ENCODE data around the gene TULP4.

TULP4 gene

DNA sequence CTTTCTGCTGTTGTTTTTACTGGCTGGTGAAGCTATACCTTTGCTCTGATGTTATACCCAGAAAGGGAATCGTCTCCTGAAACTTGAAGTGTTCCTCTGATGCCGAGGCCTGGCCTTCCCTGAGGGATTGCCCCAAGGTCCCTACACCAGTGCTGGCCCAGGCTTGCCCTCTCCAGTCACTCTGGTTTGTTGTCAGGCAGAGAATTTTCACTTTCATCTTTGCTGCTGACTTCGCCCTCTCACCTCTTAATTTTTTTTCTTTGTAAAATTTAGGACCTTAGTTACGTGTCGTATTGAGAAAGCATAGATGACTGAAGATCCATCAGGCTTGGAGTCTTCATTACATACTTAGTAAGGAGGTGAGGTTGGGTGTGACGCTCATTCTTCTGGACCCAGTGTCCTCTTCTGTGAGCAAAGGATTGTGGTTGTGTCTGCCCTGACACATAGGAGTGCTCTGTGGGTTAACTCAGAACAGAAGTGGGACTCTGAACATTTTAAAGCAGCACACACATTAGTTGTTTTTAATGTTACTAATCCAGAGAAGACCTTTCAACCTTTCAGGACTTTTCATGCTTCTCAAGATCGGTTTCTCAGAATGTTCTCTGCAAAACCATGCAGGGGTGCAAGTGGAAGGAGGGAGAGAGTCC is 45.4 kb downstream of the TULP4 start:
- DNase-seq (ENCODE audit: low read depth in 1 of 2, low spot score in 1 of 2), result no peak

DNA sequence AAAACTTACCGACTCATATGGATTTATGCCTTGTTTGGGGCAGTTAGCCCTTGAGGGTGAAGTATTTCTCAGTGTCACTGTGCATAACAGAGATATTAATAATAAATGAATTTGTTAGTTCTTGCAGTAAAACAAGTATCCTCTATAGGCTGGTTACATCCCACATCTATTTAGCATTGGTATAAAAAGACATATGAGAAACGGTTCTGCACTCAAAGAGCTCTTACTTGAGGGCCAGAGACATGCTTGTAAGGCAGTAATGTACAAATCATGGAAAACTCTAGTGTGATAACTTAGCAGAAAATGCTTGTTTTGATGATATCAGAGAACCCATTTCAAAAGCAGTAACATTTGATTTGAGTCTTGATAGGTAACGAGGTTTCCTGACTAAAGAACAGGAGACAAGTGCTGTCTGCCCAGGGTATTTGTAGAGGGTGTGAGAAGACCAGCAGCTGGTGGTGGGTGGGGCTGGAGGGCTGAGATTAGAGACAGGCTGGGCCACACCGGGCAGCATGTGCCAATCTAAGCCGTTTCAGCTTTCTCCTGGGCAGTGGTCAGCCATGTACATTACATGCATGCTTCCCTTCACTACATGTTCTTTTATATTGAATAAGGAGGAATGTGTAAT is 46.3 kb downstream of the TULP4 start:
- DNase-seq (ENCODE audit: low read depth in 1 of 2, low spot score in 1 of 2), result no peak

DNA sequence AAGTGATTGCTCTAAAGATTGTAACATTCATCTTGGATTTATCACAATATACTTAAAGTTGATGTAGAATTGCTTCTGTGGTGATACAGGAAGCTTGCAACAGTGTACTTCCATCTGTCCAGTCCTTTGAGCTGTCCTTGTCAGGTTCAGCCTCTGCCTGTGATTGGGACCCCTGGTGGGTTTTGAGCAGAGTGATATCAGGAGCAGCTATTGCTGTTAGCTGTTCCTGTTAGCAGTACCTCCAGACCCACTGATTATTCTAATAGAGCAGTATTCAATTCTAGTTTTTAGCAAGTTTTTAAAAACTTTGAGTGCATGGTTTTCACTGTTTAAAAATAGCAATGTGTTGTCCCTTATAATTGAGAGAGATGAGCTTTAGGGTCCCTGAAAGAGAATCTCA is 48.8 kb downstream of the TULP4 start:
- no peak for DNase-seq (ENCODE audit: low read depth in 1 of 2, low spot score in 1 of 2)

DNA sequence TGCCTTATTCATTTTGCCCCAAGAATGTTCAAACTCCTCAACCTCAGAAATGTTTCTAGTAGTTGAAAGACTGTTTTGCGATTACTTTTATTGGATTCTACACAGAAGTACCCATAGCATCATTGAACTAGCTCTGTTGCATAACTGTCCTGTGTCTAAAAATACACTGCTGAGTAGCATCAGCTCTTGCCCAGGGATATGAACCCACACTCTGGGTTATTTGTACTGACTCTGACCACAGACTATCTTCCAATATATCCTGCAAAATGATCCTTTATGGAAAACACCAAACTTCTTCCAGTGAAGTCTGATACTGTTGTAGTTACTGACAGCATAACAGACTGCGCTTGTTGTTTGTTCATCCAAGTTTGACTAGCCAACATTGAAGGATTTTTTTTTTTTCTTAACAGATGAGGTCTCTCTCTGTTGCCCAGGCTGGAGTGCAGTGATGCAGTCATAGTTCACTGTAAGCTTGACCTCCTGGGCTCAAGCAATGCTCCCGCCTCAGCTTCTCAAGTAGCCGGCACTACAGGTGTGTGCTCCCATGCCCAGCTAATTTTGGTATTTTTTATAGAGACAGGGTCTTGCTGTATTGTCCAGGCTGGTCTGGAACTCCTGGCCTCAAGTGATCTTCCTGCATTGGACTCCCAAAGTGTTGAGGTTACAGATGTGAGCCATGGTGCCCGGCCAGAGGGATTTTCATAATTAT is 49.9 kb downstream of the TULP4 start:
- DNase-seq (ENCODE audit: low read depth in 1 of 2, low spot score in 1 of 2), result no peak

DNA sequence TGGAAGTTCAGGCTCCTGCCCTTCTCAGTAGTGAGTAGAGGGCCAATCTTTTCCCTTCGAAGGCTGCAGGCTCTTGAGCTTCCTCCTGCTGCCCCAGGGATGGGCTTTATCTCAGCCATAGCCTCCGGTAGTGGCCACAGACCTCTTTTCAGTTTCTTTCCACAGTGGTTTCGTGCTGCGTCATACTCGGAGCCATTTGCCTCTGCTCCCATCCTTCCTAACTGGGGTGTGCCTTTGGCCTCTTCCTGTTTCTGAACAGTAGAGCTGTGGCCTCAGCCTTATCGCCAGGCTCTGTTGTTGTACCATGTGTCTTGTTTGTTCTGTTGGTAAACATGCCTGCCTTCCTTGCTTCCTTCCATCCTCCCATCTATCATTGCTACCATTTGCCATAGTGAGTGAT is 54.1 kb downstream of the TULP4 start:
- DNase-seq (ENCODE audit: low read depth in 1 of 2, low spot score in 1 of 2), result no peak

DNA sequence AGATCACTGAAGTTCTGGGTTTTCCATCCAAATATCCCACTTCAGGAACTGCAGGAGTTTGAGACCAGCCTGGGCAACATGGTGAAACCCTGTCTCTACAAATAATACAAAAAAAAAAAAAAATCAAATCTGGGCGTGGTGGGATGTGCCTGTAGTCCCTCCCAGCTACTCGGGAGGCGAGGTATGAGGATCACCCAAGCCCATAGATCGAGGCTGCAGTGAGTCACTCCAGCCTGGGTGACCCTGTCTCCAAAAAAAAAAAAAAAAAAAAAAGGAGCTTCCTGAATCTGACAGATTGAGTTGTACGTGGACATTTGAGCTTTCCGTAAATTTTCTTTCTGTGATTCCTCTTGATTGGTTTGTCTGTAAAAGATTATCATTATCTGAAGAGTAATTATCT is 55.6 kb downstream of the TULP4 start:
- DNase-seq (ENCODE audit: low read depth in 1 of 2, low spot score in 1 of 2), result no peak

DNA sequence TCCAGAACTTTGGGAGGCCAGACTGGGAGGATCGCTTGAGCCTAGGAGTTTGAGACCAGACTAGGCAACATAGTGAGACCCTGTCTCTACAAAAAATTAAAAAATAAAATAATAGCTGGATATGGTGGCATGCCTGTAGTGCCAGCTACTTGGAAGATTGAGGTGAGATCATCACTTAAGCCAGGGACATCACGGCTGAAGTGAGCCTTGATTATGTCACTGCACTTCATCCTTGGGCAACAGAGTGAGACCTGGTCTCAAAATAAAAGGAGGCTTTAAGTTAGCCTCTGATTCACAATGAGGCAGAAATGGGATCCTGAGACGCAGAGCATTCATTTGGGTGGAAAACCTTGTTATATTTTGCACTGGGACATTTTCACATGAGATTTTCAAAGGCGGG is 57.0 kb downstream of the TULP4 start:
- DNase-seq (ENCODE audit: low read depth in 1 of 2, low spot score in 1 of 2), result no peak

DNA sequence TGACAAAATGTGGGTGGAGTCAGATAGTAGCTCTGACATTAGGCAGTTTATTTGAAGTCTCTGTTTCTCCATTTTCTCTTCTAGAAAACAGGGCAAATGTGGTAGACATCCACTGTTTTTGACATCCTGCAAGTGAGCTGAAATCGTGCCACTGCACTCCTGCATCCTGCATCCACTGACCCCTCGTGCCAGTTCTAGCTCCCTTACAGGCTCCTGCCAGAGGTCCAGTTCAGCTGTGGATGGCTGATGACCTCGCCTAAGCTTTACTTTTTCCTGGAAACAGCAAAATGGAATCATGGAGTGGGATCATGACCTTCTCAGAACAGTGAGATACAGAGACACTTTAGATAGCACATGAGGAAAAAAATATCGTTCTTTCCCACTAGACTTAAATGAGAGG is 58.5 kb downstream of the TULP4 start:
- DNase-seq (ENCODE audit: low read depth in 1 of 2, low spot score in 1 of 2), result no peak

DNA sequence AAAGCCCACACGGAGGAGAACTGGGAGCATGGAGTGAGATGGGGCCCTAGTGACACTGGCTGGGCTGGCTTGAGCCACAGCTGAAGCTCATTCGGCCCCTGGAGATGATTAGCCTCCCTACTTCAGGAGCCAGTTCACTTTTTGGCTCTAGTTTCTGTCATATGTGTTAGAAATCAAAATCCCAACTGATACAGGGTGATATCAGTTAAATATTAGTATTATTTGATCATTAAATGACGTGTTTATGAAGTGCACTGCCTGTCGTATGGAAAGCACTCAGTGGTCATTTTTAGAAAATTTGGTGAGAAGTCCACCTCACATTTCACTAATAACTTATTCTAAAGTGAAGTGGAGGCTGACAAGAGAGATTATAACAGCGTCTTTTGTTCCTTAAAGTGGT is 59.0 kb downstream of the TULP4 start:
- no peak for DNase-seq (ENCODE audit: low read depth in 1 of 2, low spot score in 1 of 2)

DNA sequence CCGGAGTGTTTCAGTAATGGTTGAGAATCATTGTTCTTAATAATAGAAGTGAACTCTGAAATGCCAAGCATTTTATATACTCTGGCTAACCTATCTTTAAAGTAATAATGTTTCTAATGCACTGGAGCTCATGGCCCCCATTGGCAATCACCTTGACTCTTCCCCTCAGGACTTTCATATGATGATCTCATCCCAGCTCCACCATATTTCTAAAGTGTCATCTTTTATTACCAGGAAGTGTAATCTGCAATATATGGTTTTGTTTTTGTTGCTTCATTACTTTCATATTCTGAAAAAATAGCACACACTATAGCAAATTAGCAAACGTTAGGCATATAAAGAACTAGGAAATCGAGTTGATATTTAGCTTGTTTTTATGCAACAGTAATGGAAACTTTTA is 60.3 kb downstream of the TULP4 start:
- no peak for DNase-seq (ENCODE audit: low read depth in 1 of 2, low spot score in 1 of 2)

DNA sequence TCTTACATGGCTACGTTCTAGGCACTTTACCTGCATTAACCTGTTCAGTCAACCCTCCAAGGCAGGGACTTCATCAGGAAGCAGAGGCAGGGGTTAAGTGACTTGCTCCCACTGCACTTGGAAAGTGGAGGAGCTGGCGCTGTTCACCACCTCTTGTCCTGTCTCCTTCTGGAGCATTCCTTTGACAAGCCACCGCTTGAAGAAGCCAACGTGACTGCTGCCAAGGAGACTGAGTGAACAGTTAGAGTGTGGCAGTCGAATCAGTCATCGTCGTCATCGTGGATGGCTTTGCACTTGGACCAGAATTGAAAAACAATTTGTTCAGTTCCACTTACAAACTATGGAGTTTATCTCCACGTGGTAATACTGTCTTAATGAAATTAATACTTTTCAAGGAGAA is 60.9 kb downstream of the TULP4 start:
- no peak for DNase-seq (ENCODE audit: low read depth in 1 of 2, low spot score in 1 of 2)

DNA sequence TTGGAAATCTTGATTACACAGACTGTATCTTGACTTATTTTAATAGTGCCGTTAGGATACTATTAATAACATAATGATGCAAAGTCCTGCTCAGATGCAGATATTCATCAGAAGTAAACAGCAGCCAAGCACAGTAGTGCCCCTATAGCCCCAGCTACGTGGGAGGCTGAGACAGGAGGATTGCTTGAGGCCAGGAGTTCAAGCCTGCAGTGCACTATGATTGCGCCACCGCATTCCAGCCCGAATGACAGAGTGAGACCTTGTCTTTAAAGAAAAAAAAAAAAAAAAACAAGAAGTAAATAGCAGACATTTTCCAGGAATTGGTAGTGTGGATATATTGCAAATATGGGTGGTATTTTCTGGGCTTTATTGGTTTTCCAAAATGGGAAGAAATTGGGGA is 61.8 kb downstream of the TULP4 start:
- DNase-seq (ENCODE audit: low read depth in 1 of 2, low spot score in 1 of 2), result no peak

DNA sequence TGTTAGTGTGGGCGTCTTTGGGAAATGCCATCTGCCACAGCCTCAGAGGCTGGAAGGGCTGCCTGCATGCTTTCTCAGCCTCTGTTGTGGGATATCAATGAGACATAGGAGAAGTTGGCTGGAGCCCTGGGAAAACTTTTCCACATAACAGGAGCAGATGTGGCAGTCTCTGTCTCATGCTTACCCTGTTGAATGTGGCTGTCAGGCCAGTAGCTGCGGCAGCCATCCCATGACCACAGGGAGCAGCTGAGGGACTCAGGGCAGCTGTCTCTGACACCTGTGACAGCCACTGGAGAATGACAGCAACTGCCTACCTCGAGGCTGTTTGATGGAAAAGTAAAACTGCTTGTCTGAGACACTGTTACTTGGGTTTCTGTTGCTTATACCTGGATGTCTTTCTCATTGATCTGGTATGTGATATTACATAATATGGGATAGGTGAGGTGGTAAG is 64.4 kb downstream of the TULP4 start:
- no peak for DNase-seq (ENCODE audit: low read depth in 1 of 2, low spot score in 1 of 2)

DNA sequence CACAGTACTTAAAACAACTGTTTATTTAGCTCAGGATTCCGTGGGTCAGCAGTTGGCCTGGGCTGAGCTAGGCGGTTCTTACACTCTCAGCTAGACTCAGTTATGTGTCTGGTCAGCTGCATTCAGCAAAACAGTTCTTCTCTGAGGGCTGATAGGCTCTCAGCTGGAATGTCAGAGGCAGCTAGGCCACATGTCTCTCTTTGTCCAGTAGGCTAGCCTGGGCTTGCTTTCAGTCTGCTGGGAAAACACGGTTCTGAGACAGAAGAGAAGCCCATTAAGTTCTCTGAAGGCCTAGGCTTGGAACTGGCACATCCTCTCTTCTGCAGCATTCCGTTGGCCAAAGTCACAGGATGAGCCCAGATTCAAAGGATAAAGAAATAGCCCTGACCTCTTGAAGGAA is 65.6 kb downstream of the TULP4 start:
- no peak for DNase-seq (ENCODE audit: low read depth in 1 of 2, low spot score in 1 of 2)

DNA sequence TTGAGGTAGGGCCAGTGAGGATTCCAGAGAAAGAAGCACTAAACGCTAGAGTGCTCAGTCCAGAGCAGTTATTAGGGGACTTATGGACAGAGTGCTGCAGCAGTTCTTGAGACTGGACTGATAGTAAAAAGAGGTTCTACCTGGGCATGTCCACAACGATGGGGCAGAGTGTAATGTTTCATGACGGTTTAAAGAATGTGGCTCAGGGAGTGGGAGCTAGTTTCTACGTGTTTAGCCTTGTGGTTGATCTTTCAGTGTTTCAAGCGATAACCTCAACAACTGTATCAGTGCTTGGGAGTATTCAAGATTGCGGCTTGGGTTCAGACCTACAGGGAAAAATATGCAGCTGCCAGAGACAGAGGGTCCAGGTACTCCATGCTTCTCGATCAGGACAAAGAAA is 67.1 kb downstream of the TULP4 start:
- no peak for DNase-seq (ENCODE audit: low read depth in 1 of 2, low spot score in 1 of 2)

DNA sequence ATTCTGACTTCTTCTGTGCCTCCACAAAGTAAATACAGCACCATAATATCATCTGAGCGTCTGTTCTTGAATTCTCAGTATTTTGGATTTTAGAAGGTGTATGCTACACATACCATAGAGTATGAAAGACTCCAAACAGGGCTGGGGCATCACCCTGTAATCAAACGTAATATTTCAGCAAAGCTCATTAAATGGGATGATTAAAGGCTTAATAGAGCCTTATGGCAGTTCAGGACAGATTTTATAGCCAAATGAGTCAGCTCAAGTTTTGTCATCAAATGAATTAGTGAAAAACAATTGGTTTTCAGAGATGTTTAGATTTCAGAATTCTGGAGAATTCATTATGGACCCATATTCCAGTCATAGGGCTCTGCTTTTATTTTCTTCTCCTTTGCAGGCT is 68.9 kb downstream of the TULP4 start:
- DNase-seq (ENCODE audit: low read depth in 1 of 2, low spot score in 1 of 2), result no peak

DNA sequence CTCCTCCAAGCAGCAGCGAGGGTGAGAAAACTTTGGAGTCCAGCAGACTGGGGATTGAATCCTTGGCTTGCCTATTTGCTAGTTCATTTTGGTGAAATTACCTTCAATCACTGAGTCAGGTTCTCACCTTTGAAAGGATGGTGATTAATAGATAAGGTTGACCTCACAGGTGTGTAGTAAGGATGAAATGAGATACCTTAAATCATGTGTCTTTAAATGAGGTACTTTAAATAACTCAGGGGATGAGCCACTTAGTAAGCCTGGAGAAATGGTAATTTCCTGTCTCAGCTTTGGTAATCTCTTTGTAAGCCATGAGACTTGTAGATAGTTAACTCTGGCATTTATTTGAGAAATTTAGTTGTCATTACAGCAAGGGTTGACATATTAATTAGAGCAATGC is 70.2 kb downstream of the TULP4 start:
- DNase-seq (ENCODE audit: low read depth in 1 of 2, low spot score in 1 of 2), result no peak

DNA sequence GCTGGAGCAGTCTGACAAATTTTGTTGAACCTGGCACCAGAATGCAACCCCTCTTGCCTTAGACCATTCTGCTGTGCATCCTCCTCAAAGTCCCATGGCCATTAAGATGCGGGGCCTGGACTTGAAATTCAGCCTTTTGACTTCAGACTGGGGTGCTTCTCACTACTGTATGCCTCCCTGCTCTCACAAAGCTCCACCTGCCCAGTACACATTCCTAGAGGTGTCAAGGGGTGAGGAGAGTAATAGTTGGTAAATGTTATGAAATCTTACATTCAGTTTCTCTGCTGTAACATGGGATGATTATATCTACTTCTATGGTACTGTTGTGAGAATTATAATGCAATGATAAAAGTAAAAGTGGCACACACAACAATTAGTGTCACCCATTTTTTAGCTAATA is 70.8 kb downstream of the TULP4 start:
- DNase-seq (ENCODE audit: low read depth in 1 of 2, low spot score in 1 of 2), result no peak

DNA sequence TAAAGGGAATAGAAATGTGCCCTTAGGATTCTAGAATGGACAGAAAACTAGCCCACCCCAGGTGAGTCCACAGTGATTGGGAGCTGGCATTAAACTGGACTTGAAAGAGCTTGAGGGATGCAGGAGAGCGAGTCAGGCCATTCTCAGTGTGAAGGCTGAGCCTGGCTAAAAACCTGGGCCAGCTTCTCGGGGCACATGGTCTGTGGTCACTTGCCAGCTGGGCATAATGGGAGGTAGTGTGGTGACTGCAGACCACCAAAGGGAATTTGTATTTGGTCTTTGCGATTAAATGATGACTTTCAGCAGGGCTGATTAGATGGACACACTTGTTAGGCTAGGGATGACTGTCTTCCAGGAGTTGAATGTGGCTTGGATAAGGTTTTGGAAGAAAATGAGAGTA is 71.3 kb downstream of the TULP4 start:
- no peak for DNase-seq (ENCODE audit: low read depth in 1 of 2, low spot score in 1 of 2)

DNA sequence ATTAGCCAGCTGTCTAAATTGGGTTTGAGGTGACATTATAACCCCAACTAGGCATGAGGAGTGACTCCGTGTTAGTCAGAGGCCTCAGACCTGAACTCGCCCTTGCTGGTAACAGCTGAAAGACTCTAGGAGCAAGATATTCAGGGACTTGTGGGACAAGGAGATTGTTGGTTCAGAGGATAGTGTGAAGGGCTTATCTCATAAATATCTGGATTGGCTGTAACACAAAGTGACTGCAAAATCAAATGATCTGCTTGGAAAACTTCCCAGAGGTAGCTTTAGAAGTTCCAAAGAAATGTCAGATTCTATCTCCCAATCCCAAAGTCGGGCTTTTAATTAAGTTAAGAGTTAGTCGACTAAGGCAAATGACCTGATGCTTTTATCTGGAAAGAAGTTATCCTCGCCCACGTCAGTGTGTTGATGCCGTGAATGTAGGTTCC is 72.4 kb downstream of the TULP4 start:
- DNase-seq (ENCODE audit: low read depth in 1 of 2, low spot score in 1 of 2), result no peak

DNA sequence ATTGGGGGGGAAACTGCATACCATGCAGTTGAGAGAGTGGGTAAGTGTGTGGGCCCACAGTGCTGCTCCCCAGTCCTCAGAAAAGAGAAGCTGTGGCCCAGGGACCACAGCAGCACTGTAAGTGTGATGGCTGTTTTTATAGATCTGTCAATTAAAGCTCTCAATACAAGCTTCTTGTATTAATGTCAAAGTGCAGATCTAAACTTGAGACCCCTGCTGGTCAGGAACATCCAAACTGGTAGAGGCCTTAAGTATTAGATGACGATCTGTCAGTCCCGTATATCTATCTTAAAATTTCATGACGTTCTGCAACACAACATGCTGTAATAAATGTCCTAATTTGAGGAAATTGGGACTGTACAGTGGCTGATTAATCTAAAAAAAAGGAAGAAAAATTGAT is 74.8 kb downstream of the TULP4 start:
- DNase-seq (ENCODE audit: low read depth in 1 of 2, low spot score in 1 of 2), result no peak

DNA sequence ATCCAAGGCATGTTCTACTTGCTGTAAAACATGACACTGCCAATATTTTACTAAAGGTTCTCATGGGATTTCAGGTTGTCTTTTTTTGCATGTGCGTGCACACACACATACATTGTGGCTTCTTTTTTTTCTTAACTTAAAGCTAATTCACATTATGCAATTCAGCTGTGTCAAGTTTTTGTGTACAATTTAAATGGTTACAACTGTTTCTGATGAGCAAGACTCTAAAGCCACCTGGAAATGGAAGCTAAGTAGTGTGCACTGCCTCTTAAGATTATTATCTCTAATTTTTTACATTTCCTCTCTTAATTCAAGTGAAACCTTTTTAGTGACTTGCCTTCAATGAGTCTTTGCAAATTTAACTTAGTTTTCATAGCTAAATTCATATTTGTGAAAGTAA is 75.3 kb downstream of the TULP4 start:
- no peak for DNase-seq (ENCODE audit: low read depth in 1 of 2, low spot score in 1 of 2)

DNA sequence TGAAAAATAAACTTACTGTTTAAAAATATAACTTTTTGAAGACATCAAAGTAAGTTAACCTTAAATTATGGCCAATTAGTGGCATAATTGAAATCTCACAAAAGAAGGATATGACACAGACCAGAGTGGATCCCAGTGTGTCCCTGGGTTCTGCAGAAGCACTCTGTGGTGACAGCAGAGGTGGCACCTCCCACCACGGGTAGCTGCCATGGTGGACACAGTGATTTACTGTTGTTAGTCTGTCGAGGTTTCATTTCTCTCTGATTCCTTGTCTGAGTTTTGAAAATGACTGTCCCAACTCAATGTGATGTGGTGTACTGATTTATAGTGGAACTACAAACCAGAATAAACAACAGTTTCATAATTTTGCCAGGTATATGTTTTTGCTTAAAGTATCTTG is 76.5 kb downstream of the TULP4 start:
- no peak for DNase-seq (ENCODE audit: low read depth in 1 of 2, low spot score in 1 of 2)

Data from stimulated activated CD4-positive, alpha-beta T cell treated with anti-CD3 and anti-CD28 coated beads, Interleukin-15, amount 100 ng/mL, for 1 hour (primary cell).